H1 (cell line): ENCODE data around the gene KIAA1671. TPM values are rescaled to one million over a fixed set of nuclear protein-coding genes. Genes with fewer than 3 reads are reported as not detected.

Experiments used
- RBBP5 ChIP-seq: IDR thresholded peaks from 2 replicates; pipeline ENCODE4 v1.7.1; 2012; ENCODE audit warnings: low read depth, mild to moderate bottlenecking, inconsistent platforms, low read length, moderate library complexity, borderline replicate concordance
- polyA plus RNA-seq, 7 experiments: library from polyadenylated mRNA; depleted of rRNA in 3 of 7; stranded (reverse) in 5 of 7; unstranded in 2 of 7; fragments of >200 nt in 5 of 7; fragments of 200-250 nt in 2 of 7; gene quantifications; 1 replicate in 5 of 7; 2 replicates in 1 of 7; 4 replicates in 1 of 7; pipeline versions ENCODE4 v1.2.1 to v1.2.3, GENCODE V29; 2011 to 2013; ENCODE audit warnings: missing spikeins in 2 of 7, mixed read lengths in 2 of 7
- total RNA-seq: library from RNA; stranded (reverse); fragmentation: NEBNext Ultra II Directional; extraction: Animal tissue kit (Norgen Biotek cat#: 25700); gene quantifications from 2 replicates; pipeline ENCODE4 v1.2.1, GENCODE V29; 2021

Gene KIAA1671
- total and polyA plus RNA-seq, 2 of the 8 experiments (the other 6 are each of a cell fraction or from before 2014, with no cell fraction given): 6.4 to 23.9 TPM

- TF ChIP-seq RBBP5: no peak
These were observed 110.0 kb downstream of the KIAA1671 start (continued) for GRCh38 chr22:25062386-25063085.
